Activated CD4-positive, CD25-positive, alpha-beta regulatory T cell (primary cell): ENCODE measurements around the gene PTGFRN.
"Not testable (repeated sequence)": the region's sequence is repeated elsewhere in the genome, so short reads cannot be mapped to it uniquely, and the experiment has no call there.

Source experiments
- DNase-seq, 4 experiments: peaks; one replicate each; lab custom pipeline; 2025; lab: John Stamatoyannopoulos, UW

The PTGFRN gene

DNA sequence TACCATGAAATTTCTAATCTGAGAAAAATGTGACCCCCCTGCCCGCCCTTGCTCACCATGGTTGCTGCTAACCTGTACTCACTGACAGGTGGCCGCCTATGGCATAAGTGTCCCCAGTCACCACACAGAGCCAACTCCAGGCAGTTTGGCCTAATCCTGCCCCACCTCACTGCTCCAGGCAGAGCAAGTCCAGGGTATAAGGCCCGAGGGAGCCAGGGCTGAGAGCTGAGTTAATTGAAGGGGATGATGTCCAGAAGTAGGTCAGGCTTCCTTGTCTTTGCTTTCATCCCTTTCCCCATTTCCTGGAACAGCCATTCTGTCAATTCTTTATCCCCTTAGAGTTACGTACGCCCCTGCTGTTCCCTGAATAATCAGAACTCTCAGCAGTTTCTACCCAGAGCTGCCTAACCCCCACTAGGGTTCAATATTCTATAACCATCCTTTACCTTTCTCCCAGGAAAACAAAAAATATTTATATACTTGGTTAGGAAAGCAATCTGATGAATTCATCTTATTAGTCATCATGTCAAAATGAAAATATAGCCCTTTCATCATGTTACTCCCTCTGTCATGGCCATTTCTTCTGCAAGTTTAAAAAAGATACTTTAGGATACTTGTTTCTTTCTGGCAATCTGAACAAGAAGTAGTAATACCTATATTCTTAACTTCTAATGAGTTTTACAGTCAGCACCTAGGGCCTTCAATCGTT, 62.4 kb downstream of the PTGFRN start:
- DNase-seq, result no peak

DNA sequence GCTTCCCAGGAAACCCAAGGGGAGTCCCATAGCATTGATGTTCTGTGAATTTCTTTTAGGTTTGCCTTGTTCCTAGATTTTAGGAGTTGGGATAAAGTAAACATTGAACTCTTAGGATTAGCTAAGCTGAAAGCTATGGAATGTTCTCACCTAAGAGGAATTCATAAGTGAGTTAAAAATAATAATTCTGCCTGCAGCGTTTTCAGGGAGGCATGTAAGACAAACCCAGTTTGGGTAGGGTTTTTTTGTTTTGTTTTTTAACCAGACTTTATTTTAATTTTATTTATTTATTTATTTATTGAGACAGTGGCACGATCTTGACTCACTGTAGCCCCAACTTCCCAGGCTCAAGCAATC, 62.9 kb downstream of the PTGFRN start:
- no peak for DNase-seq

DNA sequence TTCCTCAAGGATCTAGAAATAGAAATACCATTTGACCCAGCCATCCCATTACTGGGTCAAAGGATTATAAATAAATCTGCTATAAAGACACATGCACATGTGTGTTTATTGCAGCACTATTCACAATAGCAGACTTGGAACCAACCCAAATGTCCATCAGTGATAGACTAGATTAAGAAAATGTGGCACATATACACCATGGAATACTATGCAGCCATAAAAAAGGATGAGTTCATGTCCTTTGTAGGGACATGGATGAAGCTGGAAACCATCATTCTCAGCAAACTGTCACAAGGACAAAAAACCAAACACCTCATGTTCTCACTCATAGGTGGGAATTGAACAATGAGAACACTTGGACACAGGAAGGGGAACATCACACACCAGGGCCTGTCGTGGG, 70.6 kb downstream of the PTGFRN start:
- DNase-seq, result not testable (repeated sequence)

DNA sequence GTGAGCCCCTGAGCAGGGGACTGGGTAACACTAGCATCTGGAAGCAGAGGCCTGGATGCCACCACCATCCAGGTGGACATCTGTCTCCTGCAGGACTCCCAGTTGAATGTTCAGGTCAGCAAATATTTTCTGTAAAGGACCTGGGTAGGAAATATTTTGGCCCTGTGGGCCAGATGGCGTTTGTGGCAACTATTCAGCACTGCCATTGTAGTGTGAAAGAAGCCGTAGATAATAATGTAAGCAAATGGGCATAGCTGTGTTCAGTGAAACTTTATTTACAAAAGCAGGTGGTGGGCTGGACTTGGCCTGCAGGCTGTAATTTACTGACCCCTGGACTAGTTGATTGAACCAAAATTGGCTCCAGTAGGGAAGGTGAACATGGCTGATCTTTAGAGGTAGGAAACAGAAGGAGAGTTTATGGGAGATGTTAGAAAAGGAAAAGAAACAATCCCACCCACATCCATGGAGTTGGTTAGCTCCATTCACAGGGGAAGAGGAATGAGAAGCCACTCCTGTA, 71.9 kb downstream of the PTGFRN start:
- DNase-seq, result no peak

DNA sequence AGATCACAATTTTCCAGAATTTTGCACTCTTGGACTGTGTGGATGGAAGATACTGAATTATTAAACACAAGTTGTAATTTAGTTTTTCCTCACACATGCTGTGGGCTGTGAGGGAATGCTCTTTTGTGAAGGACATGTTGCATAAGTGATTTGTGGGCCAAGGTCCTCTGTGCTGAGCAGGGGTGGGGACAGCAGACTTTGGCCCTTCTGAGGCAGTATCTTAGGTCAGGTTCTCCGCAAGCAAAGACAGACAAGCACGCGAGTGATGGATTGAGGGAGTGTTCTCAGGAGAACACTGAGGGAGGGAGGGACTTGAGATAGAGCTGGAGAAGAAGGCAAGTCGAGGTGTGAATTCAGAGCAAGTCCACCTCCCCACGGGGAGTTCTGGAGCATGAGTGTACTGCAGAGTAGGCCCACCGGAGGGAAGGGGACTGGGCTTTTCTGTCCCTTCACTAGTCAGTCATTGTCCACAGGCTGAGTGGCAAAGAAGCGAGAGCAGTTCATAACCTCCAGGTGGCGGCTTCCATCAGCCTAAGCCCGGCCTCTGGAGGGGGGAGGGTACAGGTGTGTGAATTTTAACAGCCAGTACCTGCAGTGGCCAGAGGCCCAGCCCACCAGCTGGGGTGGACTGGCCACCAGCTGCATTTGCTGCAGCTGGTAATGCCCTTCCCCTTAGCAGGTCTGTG, 72.7 kb downstream of the PTGFRN start:
- DNase-seq, result no peak

DNA sequence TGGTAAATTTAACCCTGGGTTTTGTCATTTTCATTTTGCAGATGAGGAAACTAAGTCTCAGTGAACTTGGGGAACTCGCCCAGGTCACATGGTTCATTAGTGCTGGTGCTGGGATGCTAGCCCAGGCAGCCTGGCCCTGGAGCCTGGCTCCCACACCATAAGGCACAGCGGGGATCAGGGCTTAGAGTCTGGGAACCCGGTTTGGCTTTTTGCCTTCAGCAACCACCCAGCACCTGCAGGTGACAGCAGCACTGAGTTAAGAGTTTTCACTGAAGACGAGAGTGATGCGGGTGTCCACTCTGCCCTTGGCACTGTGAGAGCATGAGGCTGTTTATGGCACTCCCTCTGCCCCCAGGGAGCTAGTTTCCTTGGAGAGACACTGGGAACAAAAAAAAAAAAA, 73.4 kb downstream of the PTGFRN start:
- DNase-seq, result no peak

DNA sequence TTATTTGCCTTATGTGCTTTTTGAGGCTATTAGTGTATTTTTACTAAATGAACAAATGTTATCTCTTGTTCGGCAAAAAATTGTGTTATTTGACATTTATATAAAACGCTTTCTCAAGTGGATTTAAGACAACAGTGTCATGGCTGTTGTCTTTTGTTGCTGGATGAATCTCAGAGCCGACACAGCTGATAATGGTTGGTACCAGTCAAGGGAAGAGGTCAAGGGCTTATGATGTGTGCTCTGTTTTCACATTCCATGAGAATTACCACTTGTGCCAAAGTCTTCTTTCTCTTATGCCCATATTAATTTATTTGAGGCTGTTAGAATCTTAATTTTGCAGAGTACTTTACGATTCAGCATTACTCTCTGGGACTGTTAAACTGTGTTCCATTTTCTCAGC, 74.0 kb downstream of the PTGFRN start:
- DNase-seq, result no peak

DNA sequence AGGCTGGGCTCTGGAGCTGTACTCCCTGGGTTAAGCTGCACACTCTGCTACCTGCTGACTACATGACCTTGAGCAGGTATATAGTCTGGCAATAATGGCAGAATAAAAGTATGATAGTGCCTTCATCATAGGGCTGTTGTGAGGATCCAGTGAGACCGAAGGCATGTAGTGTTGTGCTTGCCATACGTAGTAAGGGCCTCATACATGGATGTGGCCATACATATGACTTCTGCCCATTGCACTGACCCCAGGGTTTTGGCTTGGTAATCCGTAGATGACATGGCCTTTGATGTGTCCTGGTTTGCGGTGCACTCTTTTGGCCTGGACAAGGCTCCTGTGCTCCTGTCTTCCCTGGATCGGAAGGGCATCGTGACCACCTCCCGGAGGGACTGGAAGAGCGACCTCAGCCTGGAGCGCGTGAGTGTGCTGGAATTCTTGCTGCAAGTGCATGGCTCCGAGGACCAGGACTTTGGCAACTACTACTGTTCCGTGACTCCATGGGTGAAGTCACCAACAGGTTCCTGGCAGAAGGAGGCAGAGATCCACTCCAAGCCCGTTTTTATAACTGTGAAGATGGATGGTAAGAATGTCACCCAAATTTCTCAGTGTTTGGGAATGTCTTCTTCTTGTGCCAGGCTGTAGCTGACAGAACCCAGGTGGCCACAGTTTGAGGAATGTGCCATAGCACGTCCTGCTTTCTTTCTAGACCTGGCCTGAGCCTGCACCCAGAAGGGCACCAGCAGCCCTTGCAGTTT, 74.9 kb downstream of the PTGFRN start:
- no peak for DNase-seq

DNA sequence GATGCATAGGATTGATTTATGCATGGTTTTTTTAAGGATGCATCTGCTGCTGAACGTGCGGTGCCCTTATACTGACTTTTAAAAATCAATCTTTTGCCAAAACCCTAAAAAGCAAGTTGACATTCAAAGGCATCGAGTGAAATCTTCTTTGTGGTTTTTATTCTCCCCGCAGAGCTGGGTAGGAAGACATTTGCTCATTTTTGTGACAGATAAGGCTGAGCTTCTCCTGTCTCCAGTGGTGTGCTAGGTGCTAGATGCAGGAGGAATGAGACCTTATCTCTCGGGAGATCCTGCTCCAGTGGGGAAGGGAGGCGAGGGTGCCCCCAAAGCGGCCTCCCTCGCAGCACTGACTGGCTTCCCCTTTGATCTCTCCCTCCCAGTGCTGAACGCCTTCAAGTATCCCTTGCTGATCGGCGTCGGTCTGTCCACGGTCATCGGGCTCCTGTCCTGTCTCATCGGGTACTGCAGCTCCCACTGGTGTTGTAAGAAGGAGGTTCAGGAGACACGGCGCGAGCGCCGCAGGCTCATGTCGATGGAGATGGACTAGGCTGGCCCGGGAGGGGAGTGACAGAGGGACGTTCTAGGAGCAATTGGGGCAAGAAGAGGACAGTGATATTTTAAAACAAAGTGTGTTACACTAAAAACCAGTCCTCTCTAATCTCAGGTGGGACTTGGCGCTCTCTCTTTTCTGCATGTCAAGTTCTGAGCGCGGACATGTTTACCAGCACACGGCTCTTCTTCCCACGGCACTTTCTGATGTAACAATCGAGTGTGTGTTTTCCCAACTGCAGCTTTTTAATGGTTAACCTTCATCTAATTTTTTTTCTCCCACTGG, 76.9 kb downstream of the PTGFRN start:
- DNase-seq, result peak in 2 of 4 experiments; percentile 7 to 15

DNA sequence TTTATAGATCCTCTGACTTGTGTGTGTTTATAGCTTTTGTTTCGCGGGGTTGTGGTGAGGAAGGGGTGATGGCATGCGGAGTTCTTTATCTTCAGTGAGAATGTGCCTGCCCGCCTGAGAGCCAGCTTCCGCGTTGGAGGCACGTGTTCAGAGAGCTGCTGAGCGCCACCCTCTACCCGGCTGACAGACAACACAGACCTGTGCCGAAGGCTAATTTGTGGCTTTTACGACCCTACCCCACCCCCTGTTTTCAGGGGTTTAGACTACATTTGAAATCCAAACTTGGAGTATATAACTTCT, 77.5 kb downstream of the PTGFRN start:
- DNase-seq, result peak; percentile 7 to 52 (median 48)

DNA sequence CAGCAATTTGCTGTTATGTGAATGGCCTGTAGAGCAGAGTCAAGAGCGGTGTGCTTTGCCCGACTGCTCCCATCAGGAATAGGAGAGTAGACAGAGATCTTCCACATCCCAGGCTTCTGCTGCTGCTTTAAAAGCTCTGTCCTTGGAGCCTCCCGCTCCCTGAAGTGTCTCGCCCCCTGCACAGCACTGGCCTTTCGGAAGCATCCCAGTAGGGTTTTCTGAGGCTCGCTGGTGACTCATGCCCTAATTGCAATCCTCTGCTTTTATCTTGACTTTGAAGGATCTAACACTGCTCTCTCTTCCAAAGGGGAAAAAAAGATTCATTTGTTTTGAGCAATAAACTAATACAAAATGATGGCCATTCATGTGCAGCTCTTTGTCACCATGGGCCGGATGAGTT, 78.5 kb downstream of the PTGFRN start:
- no peak for DNase-seq

DNA sequence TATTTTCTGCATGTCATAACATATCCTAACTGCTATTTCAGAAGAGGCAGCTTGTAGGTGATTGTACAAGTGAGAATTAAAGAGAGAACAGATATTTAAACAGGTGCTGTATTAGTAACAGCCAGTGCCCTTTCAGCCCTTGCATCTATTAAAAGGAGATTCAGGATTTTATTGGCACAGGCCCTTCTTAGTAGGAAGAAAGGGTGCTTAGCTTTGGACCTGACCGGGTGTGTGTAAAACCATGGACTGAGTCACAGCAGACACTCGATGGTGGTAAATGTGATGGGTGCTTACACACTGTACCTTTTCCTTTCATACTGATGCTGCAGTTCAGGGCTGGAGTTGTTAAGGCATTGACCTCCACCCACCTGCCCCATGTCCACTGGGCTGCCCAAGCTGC, 79.2 kb downstream of the PTGFRN start:
- no peak for DNase-seq

DNA sequence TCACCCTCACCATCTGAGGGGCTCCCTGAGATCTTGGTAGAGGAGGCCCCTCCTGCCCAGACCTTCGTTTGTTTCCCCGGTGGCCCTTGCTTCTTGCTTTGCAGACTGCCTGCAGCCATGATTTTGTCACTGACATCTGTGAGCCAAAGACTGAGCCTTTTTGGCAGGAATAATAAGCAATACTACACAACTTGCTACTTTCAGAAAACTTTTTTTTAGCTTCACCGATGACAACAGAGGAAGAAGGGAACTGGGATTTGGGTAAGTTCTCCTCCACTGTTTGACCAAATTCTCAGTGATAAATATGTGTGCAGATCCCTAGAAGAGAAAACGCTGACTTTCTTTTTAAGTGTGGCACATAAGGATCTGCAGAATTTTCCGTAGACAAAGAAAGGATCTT, 80.1 kb downstream of the PTGFRN start:
- no peak for DNase-seq

DNA sequence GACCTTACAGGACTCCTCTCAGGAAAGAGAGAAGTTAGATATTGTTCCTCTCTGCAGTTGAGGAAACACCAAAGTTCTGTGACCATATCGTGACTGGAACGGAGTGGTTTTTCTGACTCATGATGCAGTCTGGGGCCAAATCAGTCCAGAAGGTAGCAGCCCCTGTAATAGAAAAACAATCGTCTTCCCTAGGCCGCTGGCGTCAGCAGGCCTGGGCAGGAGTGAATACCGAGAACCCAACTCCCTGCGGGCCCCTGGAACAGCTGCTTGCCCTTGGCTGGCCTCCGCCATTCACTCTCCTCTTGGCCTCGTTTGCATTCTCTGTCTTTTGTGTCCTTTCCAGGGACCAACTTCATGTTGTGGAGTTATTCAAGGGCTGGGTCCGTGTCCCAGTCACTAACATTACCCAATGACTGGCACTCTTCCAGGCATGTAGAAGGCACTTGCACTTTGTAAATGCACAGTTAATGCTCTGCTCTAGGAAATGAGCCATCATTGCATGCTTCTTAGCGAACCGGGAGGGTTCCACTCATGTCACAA, 81.0 kb downstream of the PTGFRN start:
- DNase-seq, result no peak

DNA sequence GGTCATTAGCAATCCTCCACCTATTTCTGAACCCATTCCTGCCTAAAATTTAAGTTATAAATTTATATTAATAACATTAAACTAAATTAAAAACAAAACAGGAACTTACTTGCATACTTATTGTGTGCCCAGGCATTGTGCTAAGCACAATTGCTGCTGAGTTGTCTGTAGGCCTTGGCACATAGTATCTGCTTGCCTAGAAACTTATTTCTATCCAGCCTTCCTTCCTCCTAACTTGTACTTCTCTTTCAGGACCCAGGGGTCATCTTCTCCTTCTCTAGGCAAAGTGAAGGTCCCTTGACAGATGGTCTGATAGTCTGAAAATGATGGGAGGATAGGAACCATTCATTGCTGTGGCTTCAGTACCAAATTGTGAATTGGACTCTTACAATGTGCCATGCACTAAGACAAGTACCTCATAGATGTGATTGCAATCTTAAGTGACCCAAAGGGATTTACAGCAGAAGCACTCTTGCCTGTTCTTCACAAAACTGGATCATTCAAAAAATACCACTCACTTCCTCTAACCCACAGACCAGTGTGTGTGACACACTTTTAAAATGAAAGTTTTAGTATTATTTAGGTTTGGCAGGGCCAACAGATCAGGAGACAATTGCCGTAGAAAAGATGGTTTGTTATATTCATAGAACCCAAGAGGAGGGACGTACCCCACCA, 81.6 kb downstream of the PTGFRN start:
- no peak for DNase-seq

DNA sequence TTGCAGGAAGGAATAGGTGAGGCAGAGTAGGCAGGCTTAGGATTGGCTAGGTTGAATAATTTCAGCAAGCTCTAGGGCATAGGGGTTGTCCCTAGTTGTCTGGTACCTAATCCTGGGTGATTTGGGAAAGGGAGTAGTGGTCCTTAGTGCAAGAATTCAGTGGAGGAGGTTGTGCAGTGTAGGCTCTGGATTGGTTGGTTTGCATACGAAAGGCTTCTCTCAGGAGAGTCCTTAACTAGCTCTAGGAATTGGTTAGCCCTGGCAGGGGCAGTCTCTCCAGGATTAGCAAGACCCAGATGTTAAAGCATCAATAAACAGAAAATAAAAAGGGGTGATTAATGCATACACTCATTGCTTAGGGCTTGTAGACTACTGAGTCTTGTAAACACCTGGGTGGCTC, 82.2 kb downstream of the PTGFRN start:
- no peak for DNase-seq

DNA sequence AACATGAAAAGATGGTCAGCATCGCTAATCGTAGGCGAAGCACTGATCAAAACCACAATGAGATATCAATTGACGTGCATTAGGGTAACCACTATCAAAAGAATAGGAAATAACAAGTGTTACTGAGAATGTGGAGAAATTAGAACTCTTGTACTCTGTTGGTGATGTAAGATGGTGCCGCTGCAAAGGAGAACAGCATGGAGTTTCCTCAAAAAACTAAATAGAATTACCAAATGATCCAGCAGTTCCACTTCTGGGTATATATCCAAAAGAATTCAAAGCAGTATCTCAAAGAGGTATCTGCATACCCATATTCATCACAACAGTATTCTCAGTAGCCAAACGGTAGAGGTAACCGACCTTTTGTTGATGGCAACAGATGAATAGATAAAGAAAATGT, 83.6 kb downstream of the PTGFRN start:
- DNase-seq, result no peak

DNA sequence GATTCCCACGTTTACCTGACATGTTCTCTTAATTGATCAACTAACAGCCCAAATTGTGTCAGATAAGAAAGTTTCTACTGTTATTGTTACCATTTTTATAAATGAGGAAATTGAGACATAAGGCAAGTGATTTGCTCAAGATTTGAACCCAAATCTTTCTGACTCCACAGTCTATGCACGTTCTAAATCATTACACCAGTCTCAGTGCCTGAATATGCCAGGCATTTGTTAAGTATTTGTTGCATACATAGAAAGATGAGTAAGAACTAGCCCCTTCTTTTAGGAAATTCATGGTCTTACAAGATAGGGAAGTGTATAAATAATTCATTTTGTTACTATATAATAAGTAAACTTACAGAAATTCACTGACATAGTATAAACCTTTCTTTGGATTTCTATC, 84.7 kb downstream of the PTGFRN start:
- DNase-seq, result no peak

DNA sequence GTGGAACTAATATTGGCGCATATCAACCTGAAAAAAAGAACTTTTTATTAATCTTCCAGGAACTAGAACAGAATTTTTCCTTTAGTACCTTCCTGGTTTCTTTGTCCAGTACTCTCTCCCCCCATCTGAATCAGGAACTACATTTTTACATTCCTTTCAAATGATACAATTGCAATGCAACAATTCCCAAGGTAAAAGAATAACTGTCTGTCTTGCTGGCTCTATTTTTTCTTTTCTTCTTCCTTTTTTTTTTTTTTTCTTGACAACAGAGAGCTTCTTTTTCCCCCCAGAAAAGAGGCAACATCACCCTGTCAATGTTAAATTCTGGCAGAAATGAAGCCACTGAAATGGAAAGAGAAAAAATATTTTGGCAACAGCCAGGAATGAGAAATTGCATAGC, 87.3 kb downstream of the PTGFRN start:
- DNase-seq, result no peak

DNA sequence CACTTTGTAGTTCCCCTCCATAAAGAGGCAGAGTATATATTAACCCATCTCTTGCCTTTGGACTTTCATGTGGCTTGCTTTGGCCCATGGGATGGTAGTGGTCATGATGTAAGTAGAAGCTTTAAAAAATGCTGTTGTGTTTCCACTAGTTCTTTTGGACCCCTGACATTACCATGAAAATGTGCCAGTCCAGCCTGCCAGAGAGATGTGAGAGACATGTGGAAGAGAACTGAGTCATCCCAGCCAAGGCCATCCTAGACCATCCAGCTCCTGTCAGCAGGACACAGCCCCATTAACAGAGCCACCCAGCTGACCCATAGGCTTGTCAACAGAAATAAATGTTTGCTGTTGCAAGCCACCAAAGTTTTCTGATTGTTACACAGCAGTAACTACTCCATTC, 87.9 kb downstream of the PTGFRN start:
- no peak for DNase-seq

DNA sequence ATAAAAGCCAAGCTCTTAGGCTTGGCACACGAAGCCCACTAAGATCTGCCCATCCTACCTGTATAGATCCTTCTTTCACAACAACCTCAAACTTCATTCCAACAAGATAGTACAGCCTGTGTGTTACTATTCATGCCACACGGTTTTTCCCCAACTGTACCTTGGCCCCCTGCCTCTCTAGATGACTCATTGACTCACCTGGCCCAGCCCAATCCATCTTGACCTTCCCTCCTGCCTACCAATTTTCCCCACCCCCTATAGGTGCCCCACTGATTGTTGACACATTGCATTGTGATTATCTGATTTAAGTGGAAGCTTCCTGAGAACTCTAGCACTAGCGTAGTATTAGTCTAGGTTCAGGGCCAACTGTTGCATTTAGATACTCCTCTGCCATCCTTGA, 89.9 kb downstream of the PTGFRN start:
- DNase-seq, result no peak

DNA sequence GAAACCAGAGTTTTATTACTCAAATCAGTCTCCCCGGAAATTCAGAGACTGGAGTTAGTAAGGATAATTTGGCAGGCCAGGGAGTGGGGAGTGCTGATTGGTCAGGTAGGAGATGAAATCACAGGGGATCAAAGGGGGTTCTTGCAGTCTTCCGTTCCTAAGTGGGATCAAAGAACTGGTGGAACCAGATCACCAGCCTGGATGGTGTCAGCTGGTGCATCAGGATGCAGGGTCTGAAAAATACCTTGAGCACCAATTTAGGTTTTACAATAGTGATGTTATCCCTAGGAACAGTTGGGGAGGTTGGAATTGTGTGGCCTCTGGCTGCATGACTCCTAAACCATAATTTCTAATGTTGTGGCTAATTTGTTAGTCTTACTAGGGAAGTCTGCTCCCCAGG, 90.4 kb downstream of the PTGFRN start:
- no peak for DNase-seq
